Posterior vena cava (tissue), 2 donors: Measurements from ENCODE around the gene PLEKHM3. TPM values are rescaled to one million over a fixed set of nuclear protein-coding genes. Genes with fewer than 3 reads are reported as not detected.
"Not testable (repeated sequence)": the region's sequence is repeated elsewhere in the genome, so short reads cannot be mapped to it uniquely, and the experiment has no call there.

Experiments used
- DNase-seq: peaks from one replicate; pipeline ENCODE4 v3.0.0-alpha.2; 2020; ENCODE audit warnings: low spot score
- intact Hi-C, 2 donors: fragments of 100-400 bp; cut with DNase I; formaldehyde crosslinking; loops; one replicate each; pipeline versions ENCODE4 v1.14.1 to v1.14.2; 2022 to 2023
- total RNA-seq, 2 donors: library from RNA; stranded (reverse); fragmentation: NEBNext Ultra II Directional; extraction: Animal tissue kit (Norgen Biotek cat#: 25700); gene quantifications; one replicate each; pipeline ENCODE4 v1.2.1, GENCODE V29; 2021
- donor health status: DM: yes; HTN: yes; CAD: no.
- donor health status: DM: yes; HTN: yes; CAD: no.

Gene PLEKHM3
- total RNA-seq, 2 donors from 2014 or later: 8.9 to 9.8 TPM

- intact Hi-C loops: no loop called here
- no peak for DNase-seq
Measured at GRCh38 chr2:207911215-207911614, 114.1 kb downstream of the PLEKHM3 start.

- intact Hi-C loops, DNase-seq: not testable (repeated sequence)
Measured at GRCh38 chr2:207906495-207906894, 118.8 kb downstream of the PLEKHM3 start.

- DNase-seq: no peak
- intact Hi-C loops: no loop called here
Measured at GRCh38 chr2:207905546-207905945, 119.8 kb downstream of the PLEKHM3 start.

GRCh38 chr2:207903236-207903635, 122.1 kb downstream of the PLEKHM3 start:
- intact Hi-C loops: no loop called here
- DNase-seq: no peak

GRCh38 chr2:207902821-207903220, 122.5 kb downstream of the PLEKHM3 start:
- intact Hi-C loops: no loop called here
- DNase-seq: no peak

- intact Hi-C loops: no loop called here
- no peak for DNase-seq
Measured at GRCh38 chr2:207901829-207902228, 123.5 kb downstream of the PLEKHM3 start.

- intact Hi-C loops: no loop called here
- no peak for DNase-seq
Measured at GRCh38 chr2:207901401-207901800, 123.9 kb downstream of the PLEKHM3 start.

GRCh38 chr2:207898354-207898695, 127.0 kb downstream of the PLEKHM3 start:
- no peak for DNase-seq
- intact Hi-C loops: no loop called here

GRCh38 chr2:207897541-207898353, 127.6 kb downstream of the PLEKHM3 start:
- no peak for DNase-seq
- intact Hi-C loops: no loop called here

GRCh38 chr2:207896525-207897285, 128.6 kb downstream of the PLEKHM3 start:
- intact Hi-C loops: no loop called here

GRCh38 chr2:207895274-207895860, 130.0 kb downstream of the PLEKHM3 start:
- no peak for DNase-seq
- intact Hi-C loops: loop anchor here in 1 of 2 donors (2.0 kb wide), 1 partner anchor 29 kb away; no protein-coding TSS in a partner anchor

More at GRCh38 chr2:207896525-207897285, 128.6 kb downstream of the PLEKHM3 start:
- no peak for DNase-seq

- intact Hi-C loops: no loop called here
- DNase-seq: no peak
Measured at GRCh38 chr2:207892716-207893402, 132.5 kb downstream of the PLEKHM3 start.

GRCh38 chr2:207891086-207891844, 134.1 kb downstream of the PLEKHM3 start:
- no peak for DNase-seq
- intact Hi-C loops: no loop called here

- no peak for DNase-seq
- intact Hi-C loops: no loop called here
Measured at GRCh38 chr2:207887500-207887899, 137.8 kb downstream of the PLEKHM3 start.

GRCh38 chr2:207885010-207885409, 140.3 kb downstream of the PLEKHM3 start:
- intact Hi-C loops: no loop called here
- DNase-seq: no peak

- no peak for DNase-seq
- intact Hi-C loops: no loop called here
Measured at GRCh38 chr2:207884127-207884526, 141.2 kb downstream of the PLEKHM3 start.

- intact Hi-C loops: no loop called here
- DNase-seq: no peak
Measured at GRCh38 chr2:207883002-207883780, 142.1 kb downstream of the PLEKHM3 start.

- no peak for DNase-seq
- intact Hi-C loops: no loop called here
Measured at GRCh38 chr2:207881902-207882301, 143.4 kb downstream of the PLEKHM3 start.
